ENCODE results near the gene PLEKHN1. TPM values are rescaled to one million over a fixed set of nuclear protein-coding genes. Genes with fewer than 3 reads are reported as not detected.

The PLEKHN1 gene
- total and polyA plus RNA-seq, 3 experiments from 2014 or later: 0.49 to 3.5 (median 2.7) TPM

- H3K4me3 ChIP-seq (ENCODE audit: low read length): no peak overlapping the region
- Mint-ChIP-seq H3K4me3 (no peak overlapping the region), H3K36me3 (no peaks in the 10 kb centered on the region), H3K4me1 (peaks cover 0 to 19% (median 0%) of the 10 kb centered on the region in 3 donors), H3K27me3 (peaks cover 6 to 15% of the 10 kb centered on the region in 2 donors), H3K27ac (no peak overlapping the region), H3K9me3 (no peaks in the 10 kb centered on the region)
- ChIA-PET CTCF (interaction anchor here (0.7 kb wide), 1 partner anchor 13 kb away, joined by 3 read pairs; no protein-coding TSS in a partner anchor), POLR2A (interaction anchor here (0.6 kb wide), 1 partner anchor 12 kb away, joined by 3 read pairs; the partner anchor contains the start of gene NOC2L)
- H3K9me3 ChIP-seq (ENCODE audit: low read length): no peaks in the 10 kb centered on the region
- no peak overlapping the region for H3K27ac ChIP-seq (ENCODE audit: low read depth, low read length)
- no peak for DNase-seq
- H3K4me1 ChIP-seq (ENCODE audit: insufficient read depth, low read length): peaks cover 6% of the 10 kb centered on the region
- peaks cover 6% of the 10 kb centered on the region for H3K27me3 ChIP-seq (ENCODE audit: insufficient read depth, low read length, poor library complexity, severe bottlenecking)
- H3K36me3 ChIP-seq (ENCODE audit: insufficient read depth, low read length): no peaks in the 10 kb centered on the region
These were observed 4.1 kb downstream of the PLEKHN1 start for GRCh38 chr1:970242-970972.

GRCh38 chr1:970973-971730 lies 4.9 kb downstream of the PLEKHN1 start:
- Mint-ChIP-seq H3K27me3 (peaks cover 8 to 20% of the 10 kb centered on the region in 2 donors), H3K9me3 (no peaks in the 10 kb centered on the region), H3K27ac (no peak overlapping the region), H3K36me3 (no peaks in the 10 kb centered on the region), H3K4me3 (no peak overlapping the region), H3K4me1 (peaks cover 0 to 18% (median 6%) of the 10 kb centered on the region in 3 donors)
- peaks cover 10% of the 10 kb centered on the region for H3K4me1 ChIP-seq (ENCODE audit: insufficient read depth, low read length)
- H3K4me3 ChIP-seq (ENCODE audit: low read length): no peak overlapping the region
- no peaks in the 10 kb centered on the region for H3K9me3 ChIP-seq (ENCODE audit: low read length)
- no peak overlapping the region for H3K27ac ChIP-seq (ENCODE audit: low read depth, low read length)
- no peak for DNase-seq
- CTCF ChIA-PET: no interaction called here
- POLR2A ChIA-PET: no interaction called here
- no peaks in the 10 kb centered on the region for H3K36me3 ChIP-seq (ENCODE audit: insufficient read depth, low read length)
- H3K27me3 ChIP-seq (ENCODE audit: insufficient read depth, low read length, poor library complexity, severe bottlenecking): peaks cover 6% of the 10 kb centered on the region

GRCh38 chr1:971751-972506 lies 5.6 kb downstream of the PLEKHN1 start:
- Histone ChIP-seq H3K27ac (ENCODE audit: low read depth, low read length) (no peak overlapping the region), H3K36me3 (ENCODE audit: insufficient read depth, low read length) (no peaks in the 10 kb centered on the region), H3K27me3 (ENCODE audit: insufficient read depth, low read length, poor library complexity, severe bottlenecking) (peaks cover 6% of the 10 kb centered on the region), H3K9me3 (ENCODE audit: low read length) (no peaks in the 10 kb centered on the region), H3K4me3 (ENCODE audit: low read length) (no peak overlapping the region), H3K4me1 (ENCODE audit: insufficient read depth, low read length) (peaks cover 10% of the 10 kb centered on the region)
- Mint-ChIP-seq H3K4me1 (peaks cover 0 to 14% (median 6%) of the 10 kb centered on the region in 3 donors), H3K27ac (no peak overlapping the region), H3K27me3 (peaks cover 8 to 20% of the 10 kb centered on the region in 2 donors), H3K36me3 (no peaks in the 10 kb centered on the region), H3K9me3 (no peaks in the 10 kb centered on the region), H3K4me3 (no peak overlapping the region)
- POLR2A ChIA-PET: no interaction called here
- CTCF ChIA-PET: no interaction called here
- no peak for DNase-seq

GRCh38 chr1:972726-973458 lies 6.6 kb downstream of the PLEKHN1 start:
- Histone ChIP-seq H3K27me3 (ENCODE audit: insufficient read depth, low read length, poor library complexity, severe bottlenecking) (peaks cover 6% of the 10 kb centered on the region), H3K36me3 (ENCODE audit: insufficient read depth, low read length) (no peaks in the 10 kb centered on the region), H3K4me3 (ENCODE audit: low read length) (no peak overlapping the region), H3K27ac (ENCODE audit: low read depth, low read length) (no peak overlapping the region), H3K4me1 (ENCODE audit: insufficient read depth, low read length) (peaks cover 4% of the 10 kb centered on the region), H3K9me3 (ENCODE audit: low read length) (no peaks in the 10 kb centered on the region)
- Mint-ChIP-seq H3K36me3 (no peaks in the 10 kb centered on the region), H3K9me3 (no peaks in the 10 kb centered on the region), H3K4me1 (peaks cover 0 to 9% (median 6%) of the 10 kb centered on the region in 3 donors), H3K27me3 (peaks cover 8 to 20% of the 10 kb centered on the region in 2 donors), H3K4me3 (no peak overlapping the region), H3K27ac (no peak overlapping the region)
- ChIA-PET CTCF (no interaction called here), POLR2A (no interaction called here)
- DNase-seq: peak in 1 of 5 donors; percentile 45

- H3K27ac Mint-ChIP-seq: no peak overlapping the region
- no peak overlapping the region for H3K4me3 ChIP-seq (ENCODE audit: low read length)
- H3K36me3 ChIP-seq (ENCODE audit: insufficient read depth, low read length): no peaks in the 10 kb centered on the region
- peaks cover 6% of the 10 kb centered on the region for H3K27me3 ChIP-seq (ENCODE audit: insufficient read depth, low read length, poor library complexity, severe bottlenecking)
- H3K9me3 ChIP-seq (ENCODE audit: low read length): no peaks in the 10 kb centered on the region
- DNase-seq: peak in 1 of 5 donors; percentile 44
- no peaks in the 10 kb centered on the region for H3K36me3 Mint-ChIP-seq
- ChIA-PET CTCF (no interaction called here), POLR2A (no interaction called here)
- H3K27me3 Mint-ChIP-seq: peaks cover 9 to 24% of the 10 kb centered on the region in 2 donors
- H3K4me1 Mint-ChIP-seq: peaks cover 0 to 10% (median 6%) of the 10 kb centered on the region in 3 donors
- peaks cover 4% of the 10 kb centered on the region for H3K4me1 ChIP-seq (ENCODE audit: insufficient read depth, low read length)
- no peaks in the 10 kb centered on the region for H3K9me3 Mint-ChIP-seq
- no peak overlapping the region for H3K27ac ChIP-seq (ENCODE audit: low read depth, low read length)
- no peak overlapping the region for H3K4me3 Mint-ChIP-seq
These were observed 7.4 kb downstream of the PLEKHN1 start for GRCh38 chr1:973459-974292.

- CTCF ChIA-PET: no interaction called here
- Histone ChIP-seq H3K27ac (ENCODE audit: low read depth, low read length) (no peak overlapping the region), H3K27me3 (ENCODE audit: insufficient read depth, low read length, poor library complexity, severe bottlenecking) (peaks cover 6% of the 10 kb centered on the region), H3K4me3 (ENCODE audit: low read length) (no peak overlapping the region), H3K9me3 (ENCODE audit: low read length) (no peaks in the 10 kb centered on the region), H3K36me3 (ENCODE audit: insufficient read depth, low read length) (no peaks in the 10 kb centered on the region), H3K4me1 (ENCODE audit: insufficient read depth, low read length) (peaks cover 4% of the 10 kb centered on the region)
- POLR2A ChIA-PET: no interaction called here
- Mint-ChIP-seq H3K9me3 (no peaks in the 10 kb centered on the region), H3K4me3 (no peak overlapping the region), H3K27ac (no peak overlapping the region), H3K36me3 (no peaks in the 10 kb centered on the region), H3K4me1 (peaks cover 0 to 10% (median 6%) of the 10 kb centered on the region in 3 donors), H3K27me3 (peaks cover 7 to 24% of the 10 kb centered on the region in 2 donors)
- DNase-seq: no peak
These were observed 8.0 kb downstream of the PLEKHN1 start for GRCh38 chr1:974293-974640.

- CTCF ChIA-PET: interaction anchor here (1.3 to 2.3 kb wide), 3 partner anchors 8 to 69 kb away, joined by 3 to 13 read pairs (median 5); partner anchors contain the start of gene PLEKHN1
- peaks cover 7 to 21% of the 10 kb centered on the region in 2 donors for H3K27me3 Mint-ChIP-seq
- POLR2A ChIA-PET: no interaction called here
- Histone ChIP-seq H3K27me3 (ENCODE audit: insufficient read depth, low read length, poor library complexity, severe bottlenecking) (peaks cover 6% of the 10 kb centered on the region), H3K36me3 (ENCODE audit: insufficient read depth, low read length) (no peaks in the 10 kb centered on the region), H3K27ac (ENCODE audit: low read depth, low read length) (no peak overlapping the region), H3K4me1 (ENCODE audit: insufficient read depth, low read length) (peaks cover 4% of the 10 kb centered on the region), H3K9me3 (ENCODE audit: low read length) (no peaks in the 10 kb centered on the region), H3K4me3 (ENCODE audit: low read length) (no peak overlapping the region)
- no peak overlapping the region for H3K4me3 Mint-ChIP-seq
- peaks cover 0 to 10% (median 6%) of the 10 kb centered on the region in 3 donors for H3K4me1 Mint-ChIP-seq
- H3K9me3 Mint-ChIP-seq: no peaks in the 10 kb centered on the region
- no peaks in the 10 kb centered on the region for H3K36me3 Mint-ChIP-seq
- DNase-seq: no peak
- no peak overlapping the region for H3K27ac Mint-ChIP-seq
These were observed 8.5 kb downstream of the PLEKHN1 start for GRCh38 chr1:974687-975328.

All from CD8-positive, alpha-beta memory T cell (primary cell).